GM12873 (cell line): Measurements from ENCODE around the gene SNRPB2.

ENCODE experiments used
- CTCF ChIP-seq: IDR thresholded peaks from 2 replicates; pipeline ENCODE4 v1.5.1; 2012; ENCODE audit warnings: low read depth, mild to moderate bottlenecking, moderate library complexity, low read length, control low read depth; ENCODE audit not compliant: insufficient read depth; ENCODE audit errors: missing control alignments

SNRPB2 gene

GRCh38 chr20:16709017-16709416 lies 20.8 kb upstream of the SNRPB2 start:
- TF ChIP-seq CTCF: no peak

- no peak for TF ChIP-seq CTCF
Measured at GRCh38 chr20:16710781-16711180, 19.0 kb upstream of the SNRPB2 start.

- TF ChIP-seq CTCF: no peak
Measured at GRCh38 chr20:16711661-16712258, 18.1 kb upstream of the SNRPB2 start.

DNA sequence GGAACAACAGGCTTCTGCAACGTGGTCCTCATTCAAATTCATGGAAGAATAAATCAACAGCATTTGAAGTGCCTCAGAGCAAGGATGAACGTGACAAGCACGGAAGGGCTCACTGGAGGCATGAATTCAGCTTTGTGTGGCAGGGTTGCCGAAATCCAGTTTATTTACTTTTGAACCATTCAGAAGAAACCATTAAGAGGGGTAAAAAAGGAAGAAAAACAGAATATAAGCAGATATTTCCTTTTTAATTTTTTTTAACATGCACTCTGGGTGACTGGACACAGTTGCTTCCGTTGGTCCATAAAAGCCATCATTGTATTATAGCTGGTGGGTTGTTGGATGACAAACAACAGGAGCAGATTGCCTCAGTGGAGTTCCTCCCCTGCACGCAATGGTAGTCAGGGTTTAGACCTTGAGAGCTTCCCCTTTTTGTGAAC lies 17.3 kb upstream of the SNRPB2 start:
- no peak for TF ChIP-seq CTCF

DNA sequence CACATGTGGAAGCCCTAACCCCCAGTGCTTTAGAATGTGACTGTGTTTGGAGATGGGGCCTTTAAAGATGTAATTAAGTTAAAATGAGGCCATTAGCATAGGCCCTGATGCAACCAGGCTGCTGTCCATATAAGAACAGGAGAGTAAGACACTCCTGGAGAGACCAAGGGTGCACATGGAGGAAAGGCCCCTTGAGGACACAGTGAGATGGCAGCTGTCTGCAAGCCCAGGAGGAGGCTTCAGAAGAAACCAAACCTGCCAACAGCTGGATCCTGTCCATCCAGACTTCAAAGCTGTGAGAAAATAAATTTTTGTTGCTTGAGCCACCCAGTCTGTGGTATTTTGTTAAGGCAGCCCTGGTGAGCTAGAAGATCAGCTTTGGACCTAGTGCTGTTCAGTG lies 16.8 kb upstream of the SNRPB2 start:
- TF ChIP-seq CTCF: no peak

GRCh38 chr20:16714242-16714641 lies 15.6 kb upstream of the SNRPB2 start:
- no peak for TF ChIP-seq CTCF

DNA sequence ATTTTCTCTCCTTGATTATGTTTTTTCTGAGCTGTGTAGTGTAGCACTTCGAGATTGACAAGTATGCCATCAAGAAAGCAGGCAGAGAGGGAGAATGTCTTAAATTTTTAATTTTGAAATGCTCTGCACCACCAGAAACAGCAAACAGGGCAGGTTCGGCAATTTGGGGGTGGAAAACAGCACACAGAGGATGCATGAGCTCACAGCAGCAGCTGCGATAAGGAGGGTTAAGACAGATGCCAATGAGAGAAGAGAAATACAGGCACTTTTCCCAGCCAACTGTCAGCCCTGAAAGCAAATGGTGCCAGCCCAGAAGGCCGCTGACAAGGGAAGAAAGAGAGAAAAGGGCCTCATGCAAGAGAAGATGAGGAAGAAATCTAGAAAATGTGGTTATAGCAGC lies 15.1 kb upstream of the SNRPB2 start:
- no peak for TF ChIP-seq CTCF
